K562 (cell line): ENCODE results near the gene GABRB1. TPM values are rescaled to one million over a fixed set of nuclear protein-coding genes. Genes with fewer than 3 reads are reported as not detected.

Source experiments
- ATAC-seq: fragments of 200-7000 bp; cut with Tn5 transposase; 3 replicates; pipeline ENCODE4 v1.9.1; 2020; ENCODE audit warnings: moderate library complexity
- BruUV-seq: library from RNA; stranded (reverse); fragments of 400-500 nt; replicated peaks from 2 replicates; lab custom pipeline; 2021; lab: Mats Ljungman, UMichigan
- CTCF ChIA-PET: fragments of 300-600 bp; formaldehyde crosslinking; extraction: SDS; loops from one replicate; lab custom pipeline; 2021; ENCODE audit warnings: low intra/inter-chr PET ratio; lab: Yijun Ruan, JAX
- POLR2A ChIA-PET: fragments of 300-600, 350-650 bp; sonication (Branson Sonifier 250); formaldehyde crosslinking; extraction: SDS; loops from one replicate; lab custom pipeline; 2021; ENCODE audit warnings: antibody characterized with exemption, inconsistent platforms; lab: Yijun Ruan, JAX
- DNase-seq, 4 experiments: peaks; one replicate each; pipeline versions ENCODE4 v3.0.0 to v3.0.0-alpha.2; 2011 to 2018; ENCODE audit warnings: low spot score in 3 of 4, mixed read lengths in 3 of 4; ENCODE audit errors: extremely low read depth in 1 of 4
- FAIRE-seq: peaks from 2 replicates; lab custom pipeline; 2011; peaks lifted over from hg19 to GRCh38; lab: Jason Lieb, UNC
- H2AFZ ChIP-seq: 2 replicates; pipeline ENCODE4 v1.6.0; 2011; ENCODE audit warnings: low read depth, low read length, control low read depth, inconsistent platforms
- H3K27ac ChIP-seq: fragments of 200-600 bp; 3 replicates; pipeline ENCODE4 v1.8.0; 2011; ENCODE audit warnings: low read depth, mild to moderate bottlenecking, control low read depth, inconsistent platforms, low read length, moderate library complexity, mixed read lengths; ENCODE audit errors: extremely low read depth
- H3K27me3 ChIP-seq, 2 experiments: fragments of 300-600 bp in 1 of 2; 2 replicates in 1 of 2; 3 replicates in 1 of 2; pipeline versions ENCODE4 v1.6.0 to v1.8.0; 2011; ENCODE audit warnings: inconsistent platforms in 2 of 2, low read length in 2 of 2, mild to moderate bottlenecking in 1 of 2, mixed read lengths in 1 of 2, moderate library complexity in 1 of 2; ENCODE audit not compliant: control insufficient read depth in 2 of 2, insufficient read depth in 2 of 2
- H3K36me3 ChIP-seq: fragments of 300-600 bp; 3 replicates; pipeline ENCODE4 v1.8.0; 2011; ENCODE audit warnings: mild to moderate bottlenecking, low read length, inconsistent platforms; ENCODE audit not compliant: control insufficient read depth, insufficient read depth
- H3K4me1 ChIP-seq, 2 experiments: fragments of 200-600 bp in 1 of 2; replicated peaks in 1 of 2; 2 replicates in 1 of 2; 3 replicates in 1 of 2; pipeline versions ENCODE4 v1.5.1 to v1.8.0; 2011; ENCODE audit warnings: inconsistent platforms in 2 of 2, low read length in 2 of 2, mild to moderate bottlenecking in 1 of 2, mixed read lengths in 1 of 2, moderate library complexity in 1 of 2; ENCODE audit not compliant: control insufficient read depth in 2 of 2, insufficient read depth in 2 of 2
- H3K4me2 ChIP-seq: 2 replicates; pipeline ENCODE4 v1.6.1; 2011; ENCODE audit warnings: low read length, control low read depth, inconsistent platforms, mixed read lengths; ENCODE audit not compliant: insufficient read depth
- H3K4me3 ChIP-seq: fragments of 200-600 bp; sonication (generic), shearing (Covaris generic); 2 replicates; pipeline ENCODE4 v1.5.1; 2016; ENCODE audit warnings: control low read depth, inconsistent platforms
- H3K79me2 ChIP-seq: fragments of 200-600 bp; 3 replicates; pipeline ENCODE4 v1.8.0; 2011; ENCODE audit warnings: low read length, inconsistent platforms; ENCODE audit not compliant: control insufficient read depth, insufficient read depth
- H3K9ac ChIP-seq, 2 experiments: 2 replicates each; pipeline versions ENCODE4 v1.6.0 to v1.6.1; 2011; ENCODE audit warnings: low read depth in 2 of 2, low read length in 2 of 2, control low read depth in 1 of 2, inconsistent platforms in 1 of 2, mild to moderate bottlenecking in 1 of 2, mixed read lengths in 1 of 2; ENCODE audit not compliant: insufficient read depth in 1 of 2
- H3K9me1 ChIP-seq: one replicate; pipeline ENCODE4 v1.6.0; 2011; ENCODE audit warnings: inconsistent platforms, mild to moderate bottlenecking, low read length, moderate library complexity; ENCODE audit not compliant: control insufficient read depth, insufficient read depth
- H3K9me3 ChIP-seq: replicated peaks from 2 replicates; pipeline ENCODE4 v1.5.1; 2011; ENCODE audit warnings: low read depth, low read length, inconsistent platforms; ENCODE audit not compliant: control insufficient read depth, insufficient read depth
- H4K20me1 ChIP-seq: replicated peaks from 2 replicates; pipeline ENCODE4 v1.6.1; 2011; ENCODE audit warnings: low read length, inconsistent platforms, mixed read lengths; ENCODE audit not compliant: control insufficient read depth, insufficient read depth
- CBFA2T2 ChIP-seq: fragments of 450-650 bp; conservative IDR thresholded peaks from 2 replicates; pipeline ENCODE4 v1.6.1; 2017; ENCODE audit warnings: mild to moderate bottlenecking
- TCFL5 ChIP-seq: fragments of 250-450 bp; sonication (Bioruptor Pico); conservative IDR thresholded peaks from 2 replicates; pipeline ENCODE4 v1.6.1; 2021; ENCODE audit warnings: mild to moderate bottlenecking, moderate library complexity, matching md5 sums
- TGIF2 ChIP-seq: sonication (generic); formaldehyde crosslinking; IDR thresholded peaks from 2 replicates; pipeline ENCODE4 v1.8.1; 2022; ENCODE audit warnings: mild to moderate bottlenecking, missing genetic modification reagents, moderate library complexity
- ZNF318 ChIP-seq, 2 experiments: fragments of 450-650 bp; IDR thresholded peaks; 2 replicates each; pipeline ENCODE4 v1.6.1; 2016; ENCODE audit warnings: mild to moderate bottlenecking in 2 of 2, borderline replicate concordance in 1 of 2, low read depth in 1 of 2, moderate library complexity in 1 of 2
- WGBS: fragments of 100-300 bp; shearing (Covaris generic); methylation state at CpG from one replicate; pipeline ENCODE4 v1.1.6; 2016; ENCODE audit warnings: low coverage, mixed read lengths; ENCODE audit not compliant: insufficient coverage; ENCODE audit errors: missing lambda C conversion rate; 5-methylcytosine and 5-hydroxymethylcytosine counted together
- in situ Hi-C: fragments of 300-500 bp; cut with MboI; formaldehyde crosslinking; loops from 4 replicates; pipeline ENCODE4 v1.15.0; 2018; ENCODE audit warnings: inconsistent platforms, mixed read lengths
- intact Hi-C: fragments of 100-400 bp; cut with micrococcal nuclease; formaldehyde crosslinking; loops from 2 replicates; pipeline ENCODE4 v1.14.2; 2022
- polyA plus RNA-seq, 8 experiments: library from polyadenylated mRNA; depleted of rRNA in 4 of 8; stranded (reverse) in 5 of 8; unstranded in 3 of 8; fragments of >200 nt; fragmentation: Nextera tagmentation in 2 of 8; fragmentation: Illumina TruSeq in 1 of 8; extraction: Ambion mirVana in 2 of 8; extraction: Trizol in 1 of 8; gene quantifications; 2 replicates each; pipeline versions ENCODE4 v1.2.1 to v1.2.3, GENCODE V29; 2011 to 2014; ENCODE audit warnings: inconsistent platforms in 1 of 8, missing spikeins in 1 of 8
- total RNA-seq, 7 experiments: library from RNA; depleted of rRNA in 6 of 7; stranded (reverse); fragments of >200 nt in 6 of 7; fragmentation: Illumina TruSeq in 2 of 7; extraction: Trizol in 2 of 7; gene quantifications; 2 replicates each; pipeline versions ENCODE4 v1.2.1 to v1.2.3, GENCODE V29; 2011 to 2021; ENCODE audit warnings: low replicate concordance in 1 of 7

The GABRB1 gene
- total and polyA plus RNA-seq, 9 of the 15 experiments (the other 6 are each of a cell fraction or from before 2014, with no cell fraction given), result not detected

GRCh38 chr4:46993075-46994006 lies 38.0 kb upstream of the GABRB1 start, which contains the start of gene GABRA4:
TSS of gene GABRA4 (minus strand) at chr4:46993581. CDS start at chr4:46993424, 157 bp downstream.
- no peak for DNase-seq
- Histone ChIP-seq H3K36me3 (no peaks in the 10 kb centered on the region), H2AFZ (no peak within 1 kb of the TSS), H3K4me2 (no peak within 1 kb of the TSS), H3K9me3 (no peaks in the 10 kb centered on the region), H4K20me1 (no peaks in the 10 kb centered on the region), H3K9ac (no peak within 1 kb of the TSS), H3K79me2 (no peaks in the 10 kb centered on the region), H3K4me3 (no peak within 1 kb of the TSS), H3K27me3 (no peaks in the 10 kb centered on the region), H3K9me1 (no peaks in the 10 kb centered on the region), H3K27ac (no peak within 1 kb of the TSS), H3K4me1 (no peaks in the 10 kb centered on the region)
- CTCF ChIA-PET, result no interaction called here
- POLR2A ChIA-PET, result no interaction called here
- in situ Hi-C loops, result no loop called here
- BruUV-seq, result no TSS peak
- ATAC-seq, result no peak
- no peak for FAIRE-seq
- WGBS, result 16% methylated on average over 43 of the region's 67 CpGs
- intact Hi-C loops, result no loop called here
- TF ChIP-seq TCFL5 (no peak), CBFA2T2 (no peak), TGIF2 (CRISPR knock-in tag) (no peak), ZNF318 (IDR thresholded peaks at IDR 0.05; ENCODE audit: borderline replicate concordance in 1 of 2, low read depth in 1 of 2) (no peak)
